Testis (tissue), 2 donors: ENCODE results near the gene IRAG1.

Experiments used
- POLR2A ChIP-seq: fragments of 450-650 bp; IDR thresholded peaks from one replicate; pipeline ENCODE4 v1.6.1; 2017; ENCODE audit warnings: antibody characterized with exemption, mild to moderate bottlenecking, moderate library complexity
- TF ChIP-seq, protein P1 (sequence below), 3 experiments: fragments of 450-650 bp in 2 of 3; fragments of 200-600 bp in 1 of 3; sonication (generic) in 1 of 3; IDR thresholded peaks; one replicate each; pipeline ENCODE4 v1.5.1; 2016 to 2019; ENCODE audit warnings: antibody characterized with exemption in 3 of 3, mild to moderate bottlenecking in 2 of 3, moderate library complexity in 1 of 3

DNA sequence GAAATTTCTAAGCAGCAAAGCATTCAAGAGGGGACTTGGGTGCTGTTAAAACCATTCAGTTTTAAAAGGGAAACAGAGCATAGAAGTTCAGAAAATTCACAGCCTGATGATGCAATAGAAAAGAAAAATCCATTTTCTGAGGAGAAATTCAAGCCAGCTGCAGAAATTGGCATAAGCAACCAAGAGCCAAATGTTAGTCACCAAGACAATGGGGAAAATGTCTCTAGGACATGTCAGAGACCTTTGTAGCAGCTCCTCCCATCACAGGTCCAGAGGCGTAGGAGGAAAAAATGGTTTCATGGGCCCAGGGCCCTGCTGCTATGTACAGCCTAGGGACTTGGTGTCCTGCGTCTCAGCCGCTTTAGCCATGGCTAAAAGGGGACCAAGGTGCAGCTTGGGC is 5.5 kb upstream of the IRAG1 start:
- no peak for TF ChIP-seq POLR2A
- TF ChIP-seq, protein P1, sequence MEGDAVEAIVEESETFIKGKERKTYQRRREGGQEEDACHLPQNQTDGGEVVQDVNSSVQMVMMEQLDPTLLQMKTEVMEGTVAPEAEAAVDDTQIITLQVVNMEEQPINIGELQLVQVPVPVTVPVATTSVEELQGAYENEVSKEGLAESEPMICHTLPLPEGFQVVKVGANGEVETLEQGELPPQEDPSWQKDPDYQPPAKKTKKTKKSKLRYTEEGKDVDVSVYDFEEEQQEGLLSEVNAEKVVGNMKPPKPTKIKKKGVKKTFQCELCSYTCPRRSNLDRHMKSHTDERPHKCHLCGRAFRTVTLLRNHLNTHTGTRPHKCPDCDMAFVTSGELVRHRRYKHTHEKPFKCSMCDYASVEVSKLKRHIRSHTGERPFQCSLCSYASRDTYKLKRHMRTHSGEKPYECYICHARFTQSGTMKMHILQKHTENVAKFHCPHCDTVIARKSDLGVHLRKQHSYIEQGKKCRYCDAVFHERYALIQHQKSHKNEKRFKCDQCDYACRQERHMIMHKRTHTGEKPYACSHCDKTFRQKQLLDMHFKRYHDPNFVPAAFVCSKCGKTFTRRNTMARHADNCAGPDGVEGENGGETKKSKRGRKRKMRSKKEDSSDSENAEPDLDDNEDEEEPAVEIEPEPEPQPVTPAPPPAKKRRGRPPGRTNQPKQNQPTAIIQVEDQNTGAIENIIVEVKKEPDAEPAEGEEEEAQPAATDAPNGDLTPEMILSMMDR (IDR thresholded peaks at IDR 0.05) = no peak
